Vagina (tissue), 2 donors: Measurements from ENCODE around the gene NKAIN4.

Experiments used
- CTCF ChIP-seq, 3 experiments: fragments of 450-650 bp in 2 of 3; fragments of 200-600 bp in 1 of 3; sonication (generic) in 1 of 3; IDR thresholded peaks; one replicate each; pipeline ENCODE4 v1.5.1; 2017 to 2019; ENCODE audit warnings: antibody characterized with exemption in 3 of 3, mild to moderate bottlenecking in 2 of 3, moderate library complexity in 2 of 3
- POLR2A ChIP-seq, 2 donors: fragments of 450-650 bp; IDR thresholded peaks; one replicate each; pipeline ENCODE4 v1.6.1; 2017; ENCODE audit warnings: antibody characterized with exemption in 2 of 2, mild to moderate bottlenecking in 2 of 2, moderate library complexity in 2 of 2

- TF ChIP-seq CTCF (IDR thresholded peaks at IDR 0.05) (no peak), POLR2A (IDR thresholded peaks at IDR 0.05) (no peak)
Observed at GRCh38 chr20:63233061-63233344, 21.3 kb downstream of the NKAIN4 start.
